ENCODE measurements around the gene NRG3.

Gene NRG3

GRCh38 chr10:81915504-81915897, 40.5 kb downstream of the NRG3 start:
- Histone ChIP-seq H3K4me1 (no peaks in the 10 kb centered on the region), H3K27ac (no peak overlapping the region), H3K4me3 (no peak overlapping the region), H3K27me3 (no peaks in the 10 kb centered on the region), H3K9me3 (no peaks in the 10 kb centered on the region), H3K36me3 (no peaks in the 10 kb centered on the region)
- intact Hi-C loops (cut with DNase I; ENCODE audit: low total_unique reads): no loop called here
- TF ChIP-seq, protein P1, sequence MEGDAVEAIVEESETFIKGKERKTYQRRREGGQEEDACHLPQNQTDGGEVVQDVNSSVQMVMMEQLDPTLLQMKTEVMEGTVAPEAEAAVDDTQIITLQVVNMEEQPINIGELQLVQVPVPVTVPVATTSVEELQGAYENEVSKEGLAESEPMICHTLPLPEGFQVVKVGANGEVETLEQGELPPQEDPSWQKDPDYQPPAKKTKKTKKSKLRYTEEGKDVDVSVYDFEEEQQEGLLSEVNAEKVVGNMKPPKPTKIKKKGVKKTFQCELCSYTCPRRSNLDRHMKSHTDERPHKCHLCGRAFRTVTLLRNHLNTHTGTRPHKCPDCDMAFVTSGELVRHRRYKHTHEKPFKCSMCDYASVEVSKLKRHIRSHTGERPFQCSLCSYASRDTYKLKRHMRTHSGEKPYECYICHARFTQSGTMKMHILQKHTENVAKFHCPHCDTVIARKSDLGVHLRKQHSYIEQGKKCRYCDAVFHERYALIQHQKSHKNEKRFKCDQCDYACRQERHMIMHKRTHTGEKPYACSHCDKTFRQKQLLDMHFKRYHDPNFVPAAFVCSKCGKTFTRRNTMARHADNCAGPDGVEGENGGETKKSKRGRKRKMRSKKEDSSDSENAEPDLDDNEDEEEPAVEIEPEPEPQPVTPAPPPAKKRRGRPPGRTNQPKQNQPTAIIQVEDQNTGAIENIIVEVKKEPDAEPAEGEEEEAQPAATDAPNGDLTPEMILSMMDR (IDR thresholded peaks at IDR 0.05): no peak
- no peak for DNase-seq

DNA sequence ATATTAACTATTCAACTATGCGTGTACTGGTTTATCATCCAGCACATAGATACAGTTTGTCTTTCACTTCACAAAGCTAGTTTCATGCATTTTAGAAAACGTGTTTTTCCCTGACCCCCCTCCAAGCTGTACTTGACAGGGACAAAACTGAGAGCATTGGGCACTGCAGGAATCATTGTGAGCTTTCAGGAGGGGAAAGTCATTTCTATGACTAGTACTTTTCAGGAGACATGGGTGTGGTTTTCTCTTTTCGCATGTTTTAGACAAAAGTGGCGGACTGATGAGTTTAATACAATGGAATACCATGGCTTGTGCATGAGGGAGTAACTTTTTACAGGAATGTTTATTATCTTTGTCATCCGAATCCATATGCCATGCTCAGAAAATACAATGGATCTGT, 42.7 kb downstream of the NRG3 start:
- no peaks in the 10 kb centered on the region for H3K36me3 ChIP-seq
- no peaks in the 10 kb centered on the region for H3K27me3 ChIP-seq
- no peak overlapping the region for H3K27ac ChIP-seq
- DNase-seq: no peak
- intact Hi-C loops (cut with DNase I; ENCODE audit: low total_unique reads): no loop called here
- H3K4me3 ChIP-seq: no peak overlapping the region
- no peaks in the 10 kb centered on the region for H3K9me3 ChIP-seq
- H3K4me1 ChIP-seq: no peaks in the 10 kb centered on the region
- TF ChIP-seq, protein P1 (IDR thresholded peaks at IDR 0.05): no peak

GRCh38 chr10:81918766-81919165, 43.8 kb downstream of the NRG3 start:
- H3K27ac ChIP-seq: no peak overlapping the region
- H3K36me3 ChIP-seq: no peaks in the 10 kb centered on the region

GRCh38 chr10:81920213-81920829, 45.3 kb downstream of the NRG3 start:
- H3K9me3 ChIP-seq: no peaks in the 10 kb centered on the region
- no peaks in the 10 kb centered on the region for H3K36me3 ChIP-seq
- TF ChIP-seq, protein P1 (IDR thresholded peaks at IDR 0.05): no peak
- no peak for DNase-seq
- H3K27ac ChIP-seq: no peak overlapping the region
- no peak overlapping the region for H3K4me3 ChIP-seq
- intact Hi-C loops (cut with DNase I; ENCODE audit: low total_unique reads): no loop called here
- no peaks in the 10 kb centered on the region for H3K4me1 ChIP-seq
- H3K27me3 ChIP-seq: no peaks in the 10 kb centered on the region

More at GRCh38 chr10:81918766-81919165, 43.8 kb downstream of the NRG3 start:
- H3K4me3 ChIP-seq: no peak overlapping the region
- H3K27me3 ChIP-seq: no peaks in the 10 kb centered on the region
- intact Hi-C loops (cut with DNase I; ENCODE audit: low total_unique reads): no loop called here
- H3K9me3 ChIP-seq: no peaks in the 10 kb centered on the region
- no peak for DNase-seq
- TF ChIP-seq, protein P1 (IDR thresholded peaks at IDR 0.05): no peak
- no peaks in the 10 kb centered on the region for H3K4me1 ChIP-seq

- H3K9me3 ChIP-seq: no peaks in the 10 kb centered on the region
- TF ChIP-seq, protein P1 (IDR thresholded peaks at IDR 0.05): no peak
- no peaks in the 10 kb centered on the region for H3K4me1 ChIP-seq
- no peaks in the 10 kb centered on the region for H3K27me3 ChIP-seq
- no peaks in the 10 kb centered on the region for H3K36me3 ChIP-seq
- no peak for DNase-seq
- no peak overlapping the region for H3K27ac ChIP-seq
- no peak overlapping the region for H3K4me3 ChIP-seq
- intact Hi-C loops (cut with DNase I; ENCODE audit: low total_unique reads): no loop called here
Measured at GRCh38 chr10:81928119-81928518, 53.1 kb downstream of the NRG3 start.

DNA sequence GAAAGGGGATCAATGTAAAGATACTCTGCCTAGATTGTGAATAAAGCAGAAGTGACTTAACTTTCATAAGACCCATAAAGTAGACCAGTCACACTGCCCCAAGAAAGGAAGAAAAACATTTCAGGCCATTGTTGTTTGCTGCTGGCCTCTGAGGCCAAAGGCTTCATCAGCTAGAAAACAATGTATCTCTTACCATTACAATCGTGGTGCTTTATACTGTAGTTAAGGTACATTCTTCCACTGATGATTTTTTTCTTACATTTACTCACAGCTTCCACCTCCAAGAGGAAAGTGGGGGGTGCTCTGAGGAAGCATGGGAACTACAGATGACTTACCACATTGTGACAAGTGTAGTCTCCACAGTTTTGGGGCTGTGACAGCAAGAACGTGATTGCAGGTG, 68.6 kb downstream of the NRG3 start:
- DNase-seq: no peak

More for the DNA sequence above, 68.6 kb downstream of the NRG3 start:
- Histone ChIP-seq H3K27ac (no peak overlapping the region), H3K9me3 (no peaks in the 10 kb centered on the region), H3K27me3 (no peaks in the 10 kb centered on the region), H3K4me3 (no peak overlapping the region), H3K4me1 (no peaks in the 10 kb centered on the region), H3K36me3 (no peaks in the 10 kb centered on the region)
- intact Hi-C loops (cut with DNase I; ENCODE audit: low total_unique reads): no loop called here
- TF ChIP-seq, protein P1 (IDR thresholded peaks at IDR 0.05): no peak

All from tibial artery (tissue), 4 donors.